Activated gamma-delta T cell (primary cell): ENCODE results near the gene DPM3.
"Not testable (repeated sequence)": the region's sequence is repeated elsewhere in the genome, so short reads cannot be mapped to it uniquely, and the experiment has no call there.

Experiments used
- DNase-seq: peaks from one replicate; lab custom pipeline; 2025; lab: John Stamatoyannopoulos, UW

Gene DPM3

DNA sequence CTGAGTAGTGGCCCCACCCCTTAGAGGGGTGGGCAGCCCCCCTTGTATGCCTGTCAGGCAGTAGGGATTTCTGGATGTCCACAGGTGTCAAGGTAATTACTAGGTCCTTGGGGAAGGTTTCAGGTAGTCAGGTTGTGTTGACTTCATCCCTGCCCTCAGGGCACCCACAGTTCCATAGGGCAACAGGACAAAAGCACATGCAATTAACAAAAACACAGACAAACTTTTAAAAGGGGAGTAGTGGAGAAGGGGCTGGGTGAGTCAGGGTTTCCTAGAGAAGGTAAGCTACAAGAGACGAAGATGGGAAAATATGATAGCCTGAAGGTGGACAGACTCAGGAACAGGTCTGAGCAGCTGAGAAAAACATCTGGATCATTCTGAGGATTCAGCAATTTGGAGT, 18.7 kb upstream of the DPM3 start:
- DNase-seq = no peak

DNA sequence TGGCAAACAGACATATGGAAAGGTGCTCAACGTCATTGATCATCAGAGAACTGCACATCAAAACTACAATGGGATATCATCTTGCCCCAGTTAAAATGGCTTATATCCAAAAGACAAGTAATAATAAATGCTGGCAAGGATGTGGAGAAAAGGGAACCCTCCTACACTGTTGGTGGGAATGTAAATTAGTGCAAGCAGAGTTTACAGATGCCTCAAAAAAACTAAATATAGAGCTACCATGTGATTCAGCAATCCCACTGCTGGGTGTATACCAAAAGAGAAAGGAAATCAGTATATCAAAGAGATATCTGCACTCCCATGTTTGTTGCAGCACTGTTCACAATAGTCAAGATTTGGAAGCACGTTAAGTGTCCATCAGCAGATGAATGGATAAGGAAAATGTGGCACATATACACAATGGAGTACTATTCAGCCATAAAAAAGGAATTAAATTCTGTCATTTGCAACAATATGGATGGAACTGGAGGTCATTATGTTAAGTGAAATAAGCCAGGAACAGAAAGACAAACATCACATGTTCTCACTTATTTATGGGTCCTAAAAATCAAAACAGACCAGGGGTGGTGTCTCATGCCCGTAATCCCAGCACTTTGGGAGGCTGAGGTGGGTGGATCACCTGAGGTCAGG, 15.8 kb upstream of the DPM3 start:
- DNase-seq = not testable (repeated sequence)

- no peak for DNase-seq
These were observed 5.2 kb upstream of the DPM3 start for GRCh38 chr1:155145491-155145890.

DNA sequence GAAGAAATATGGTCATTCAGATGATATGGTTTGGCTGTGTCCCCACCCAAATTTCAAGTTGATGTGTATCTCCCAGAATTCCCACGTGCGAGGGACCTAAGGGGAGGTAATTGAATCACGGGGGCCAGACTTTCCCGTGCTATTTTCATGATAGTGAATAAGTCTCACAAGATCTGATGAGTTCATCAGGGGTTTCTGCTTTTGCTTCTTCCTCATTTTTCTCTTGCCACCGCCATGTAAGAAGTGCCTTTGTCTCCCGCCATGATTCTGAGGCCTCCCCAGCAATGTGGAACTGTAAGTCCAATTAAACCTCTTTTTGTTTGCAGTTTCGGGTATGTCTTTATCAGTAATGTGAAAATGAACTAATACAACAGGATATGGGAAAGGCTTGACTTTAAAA, 1.4 kb upstream of the DPM3 start:
- DNase-seq = no peak

DNA sequence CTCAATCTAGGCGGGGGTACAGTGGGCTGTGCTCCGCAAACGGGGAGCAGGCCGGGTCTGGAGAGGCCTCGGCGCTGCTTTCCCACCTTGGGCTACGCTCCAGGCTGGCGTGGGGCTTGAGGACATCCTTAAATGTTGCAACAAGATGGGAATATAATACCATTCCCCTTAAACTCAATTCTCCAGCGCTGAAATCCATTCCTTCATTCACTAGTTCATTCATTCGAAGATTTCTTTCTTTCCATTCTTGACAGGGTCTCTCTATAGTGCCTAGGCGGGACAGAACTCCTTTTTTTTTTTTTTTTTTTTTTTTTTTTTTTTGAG, 261 bp upstream of the DPM3 start:
- DNase-seq = no peak

GRCh38 chr1:155137154-155137949, 3.0 kb downstream of the DPM3 start:
- no peak for DNase-seq

DNA sequence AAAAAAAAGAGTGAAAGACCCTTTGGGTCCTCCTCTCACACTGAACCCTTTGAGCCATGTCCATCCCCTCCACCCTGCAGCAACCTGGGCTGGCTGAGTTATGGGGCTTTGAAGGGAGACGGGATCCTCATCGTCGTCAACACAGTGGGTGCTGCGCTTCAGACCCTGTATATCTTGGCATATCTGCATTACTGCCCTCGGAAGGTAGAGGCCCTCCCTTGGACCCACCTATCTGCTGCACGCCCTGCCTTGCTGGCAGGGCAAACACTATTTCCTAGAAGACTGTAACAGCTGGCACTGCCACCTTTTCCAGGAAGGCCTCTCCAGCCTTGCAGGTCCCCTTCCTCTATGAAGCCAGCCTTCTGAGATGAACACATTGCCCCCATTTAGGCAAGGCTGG, 3.6 kb downstream of the DPM3 start:
- no peak for DNase-seq

GRCh38 chr1:155135415-155136028, 4.8 kb downstream of the DPM3 start, which contains the start of gene SLC50A1:
TSS of gene SLC50A1 (plus strand) at chr1:155135852. CDS start at chr1:155135912, 60 bp downstream.
- DNase-seq = peak; percentile 93

GRCh38 chr1:155134880-155135414, 5.4 kb downstream of the DPM3 start:
- no peak for DNase-seq

DNA sequence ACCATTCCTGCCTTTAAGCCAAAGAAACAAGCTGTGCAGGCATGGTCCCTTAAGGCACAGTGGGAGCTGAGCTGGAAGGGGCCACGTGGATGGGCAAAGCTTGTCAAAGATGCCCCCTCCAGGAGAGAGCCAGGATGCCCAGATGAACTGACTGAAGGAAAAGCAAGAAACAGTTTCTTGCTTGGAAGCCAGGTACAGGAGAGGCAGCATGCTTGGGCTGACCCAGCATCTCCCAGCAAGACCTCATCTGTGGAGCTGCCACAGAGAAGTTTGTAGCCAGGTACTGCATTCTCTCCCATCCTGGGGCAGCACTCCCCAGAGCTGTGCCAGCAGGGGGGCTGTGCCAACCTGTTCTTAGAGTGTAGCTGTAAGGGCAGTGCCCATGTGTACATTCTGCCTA, 6.0 kb downstream of the DPM3 start:
- no peak for DNase-seq

- DNase-seq = no peak
These were observed 6.5 kb downstream of the DPM3 start for GRCh38 chr1:155133799-155134281.

DNA sequence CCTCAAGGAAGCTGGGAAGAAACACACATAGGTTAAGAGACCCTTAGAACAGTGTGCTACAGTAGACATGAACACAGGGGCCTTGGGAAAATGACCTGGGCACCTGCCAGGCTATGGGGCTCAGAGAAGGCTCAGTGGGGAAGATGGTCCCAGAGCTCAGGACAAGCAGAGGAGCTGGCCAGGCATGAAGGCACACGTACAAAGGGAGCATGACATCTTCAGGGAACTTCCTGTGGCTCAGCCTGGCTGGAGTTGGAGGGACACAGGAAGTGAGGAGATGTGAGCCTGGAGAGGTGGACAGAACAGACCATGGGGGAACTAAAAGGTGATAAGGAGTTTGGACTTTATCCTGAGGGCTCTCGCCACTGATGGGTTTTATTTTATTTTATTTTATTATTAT, 8.5 kb downstream of the DPM3 start:
- no peak for DNase-seq

DNA sequence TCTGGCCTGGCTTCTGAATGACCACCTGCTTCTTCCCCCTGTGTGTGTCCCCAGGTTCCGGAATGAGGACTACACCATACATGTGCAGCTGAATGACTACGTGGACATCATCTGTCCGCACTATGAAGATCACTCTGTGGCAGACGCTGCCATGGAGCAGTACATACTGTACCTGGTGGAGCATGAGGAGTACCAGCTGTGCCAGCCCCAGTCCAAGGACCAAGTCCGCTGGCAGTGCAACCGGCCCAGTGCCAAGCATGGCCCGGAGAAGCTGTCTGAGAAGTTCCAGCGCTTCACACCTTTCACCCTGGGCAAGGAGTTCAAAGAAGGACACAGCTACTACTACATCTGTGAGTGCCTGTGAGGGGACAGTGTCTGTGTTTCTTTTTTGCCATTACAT, 9.0 kb downstream of the DPM3 start:
- no peak for DNase-seq

DNA sequence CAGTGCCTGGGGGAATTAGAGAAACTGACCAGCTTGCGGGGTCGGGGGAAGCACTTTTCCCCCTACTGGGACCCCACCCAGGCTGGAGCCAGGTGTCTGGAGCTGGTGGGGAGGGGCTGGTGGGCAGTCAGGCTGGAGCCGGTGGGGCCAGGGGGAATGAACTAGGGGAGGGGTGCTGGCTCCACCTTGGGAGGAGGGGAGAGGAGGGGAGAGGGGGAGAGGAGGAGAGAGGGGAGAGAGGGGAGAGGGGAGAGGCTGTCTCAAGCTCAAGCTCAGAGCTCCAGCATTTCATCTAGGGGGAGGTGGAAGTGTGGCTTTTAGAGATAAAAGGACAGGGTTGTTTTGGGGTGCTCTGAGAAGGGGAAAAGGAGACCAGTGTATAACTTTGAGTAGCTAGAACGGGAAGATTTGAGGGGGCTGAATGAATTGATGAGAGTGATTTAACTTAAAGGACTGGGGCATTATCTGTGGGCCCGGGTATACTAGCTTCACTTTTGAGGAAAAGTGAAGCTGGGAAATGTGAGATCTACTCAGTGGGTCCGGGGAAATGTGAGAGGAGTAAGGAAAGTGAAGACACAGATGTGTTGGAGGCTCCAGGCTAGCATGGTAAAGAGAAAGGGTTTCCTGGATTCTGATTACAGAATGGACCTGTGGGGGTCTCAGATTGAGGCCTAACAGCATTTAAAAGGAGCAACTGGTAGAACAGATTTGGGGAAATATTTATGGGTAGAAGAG, 9.9 kb downstream of the DPM3 start:
- DNase-seq = no peak

DNA sequence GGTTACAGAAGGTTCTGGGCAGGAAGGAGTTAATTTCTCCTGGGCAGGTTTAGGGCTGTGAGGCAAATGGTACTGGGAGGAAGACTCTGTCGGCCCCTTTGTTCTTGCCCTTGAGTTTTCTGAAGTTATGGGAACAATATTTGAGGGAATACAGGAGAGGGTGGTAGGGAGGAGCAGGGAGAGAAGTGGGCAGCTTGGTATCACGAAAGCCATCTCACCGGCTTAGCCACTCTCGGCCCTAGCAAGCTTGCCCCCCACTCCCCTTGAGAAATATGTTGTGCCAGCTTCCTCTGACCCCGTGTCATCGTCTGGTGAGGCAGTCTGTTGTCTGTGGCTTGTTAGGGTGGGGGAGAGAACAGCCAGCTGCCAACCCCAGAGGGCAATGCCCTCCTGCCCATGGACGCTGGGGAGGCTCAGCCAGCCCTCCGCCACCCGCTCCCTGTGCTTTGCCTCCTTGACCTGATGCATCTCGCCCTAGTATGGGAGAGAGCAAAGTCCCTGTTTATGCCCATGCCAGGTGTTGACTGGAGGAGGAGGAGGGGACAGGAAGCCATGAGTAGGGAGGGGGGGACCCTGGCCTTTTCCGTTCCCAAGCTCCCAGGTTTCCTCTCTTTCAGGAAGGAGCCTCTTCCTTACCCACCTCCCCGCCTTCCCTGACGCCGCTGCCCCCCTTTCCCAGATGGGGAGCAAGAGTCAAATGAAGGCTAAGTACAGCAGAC, 11.4 kb downstream of the DPM3 start:
- no peak for DNase-seq

GRCh38 chr1:155127967-155128754, 12.2 kb downstream of the DPM3 start:
- no peak for DNase-seq

- DNase-seq = peak; percentile 29
These were observed 13.0 kb downstream of the DPM3 start, which contains the start of gene EFNA1 for GRCh38 chr1:155127105-155127966. TSS of gene EFNA1 (plus strand) at chr1:155127876. CDS start at chr1:155127978, 102 bp downstream.

GRCh38 chr1:155126556-155127104, 13.7 kb downstream of the DPM3 start:
- no peak for DNase-seq

DNA sequence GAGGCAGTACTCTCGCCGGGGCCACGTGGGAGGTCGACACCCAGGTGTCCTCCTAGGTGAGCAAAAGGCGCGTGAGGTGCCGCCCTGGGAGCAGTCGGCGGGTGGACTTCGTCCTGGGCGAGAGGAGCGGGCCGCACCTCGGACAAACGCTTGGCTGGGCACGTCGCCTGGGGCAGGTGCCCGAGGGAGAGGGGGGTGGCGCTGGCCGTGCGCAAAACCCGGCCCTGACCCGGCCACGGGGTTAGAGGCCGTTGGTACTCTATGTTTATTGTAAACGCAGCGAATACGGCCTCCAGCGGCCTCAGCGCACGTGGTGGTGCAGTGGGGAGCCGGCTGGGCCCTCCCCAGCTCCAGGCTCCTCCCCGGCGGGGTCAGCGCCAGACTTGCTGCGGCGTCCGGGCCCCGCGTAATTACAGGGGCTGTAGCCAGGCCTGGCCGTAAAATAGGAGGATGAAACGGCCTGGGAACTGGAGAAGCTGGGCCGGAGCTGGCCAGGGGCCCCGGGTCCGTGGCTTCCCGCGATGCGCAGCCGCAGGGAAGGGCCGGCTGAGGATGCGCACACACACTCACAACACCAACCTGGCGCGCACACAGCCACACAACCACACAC, 14.3 kb downstream of the DPM3 start:
- no peak for DNase-seq
